Measurements from ENCODE around the gene MSMB. TPM values are rescaled to one million over a fixed set of nuclear protein-coding genes. Genes with fewer than 3 reads are reported as not detected.

The MSMB gene
- polyA plus RNA-seq, 1 experiment = not detected

- no peak for DNase-seq (ENCODE audit: low read depth)
- H3K4me3 ChIP-seq (ENCODE audit: low read depth, low read length) = no peak overlapping the region
- POLR2A ChIA-PET = interaction anchor here (0.6 kb wide), 1 partner anchor 107 kb away, joined by 6 read pairs; no protein-coding TSS in a partner anchor
- no peaks in the 10 kb centered on the region for H3K27me3 ChIP-seq (ENCODE audit: control insufficient read depth, insufficient read depth, low read length)
- H3K36me3 ChIP-seq (ENCODE audit: control insufficient read depth, insufficient read depth, low read length) = no peaks in the 10 kb centered on the region
- TF ChIP-seq, protein P1, sequence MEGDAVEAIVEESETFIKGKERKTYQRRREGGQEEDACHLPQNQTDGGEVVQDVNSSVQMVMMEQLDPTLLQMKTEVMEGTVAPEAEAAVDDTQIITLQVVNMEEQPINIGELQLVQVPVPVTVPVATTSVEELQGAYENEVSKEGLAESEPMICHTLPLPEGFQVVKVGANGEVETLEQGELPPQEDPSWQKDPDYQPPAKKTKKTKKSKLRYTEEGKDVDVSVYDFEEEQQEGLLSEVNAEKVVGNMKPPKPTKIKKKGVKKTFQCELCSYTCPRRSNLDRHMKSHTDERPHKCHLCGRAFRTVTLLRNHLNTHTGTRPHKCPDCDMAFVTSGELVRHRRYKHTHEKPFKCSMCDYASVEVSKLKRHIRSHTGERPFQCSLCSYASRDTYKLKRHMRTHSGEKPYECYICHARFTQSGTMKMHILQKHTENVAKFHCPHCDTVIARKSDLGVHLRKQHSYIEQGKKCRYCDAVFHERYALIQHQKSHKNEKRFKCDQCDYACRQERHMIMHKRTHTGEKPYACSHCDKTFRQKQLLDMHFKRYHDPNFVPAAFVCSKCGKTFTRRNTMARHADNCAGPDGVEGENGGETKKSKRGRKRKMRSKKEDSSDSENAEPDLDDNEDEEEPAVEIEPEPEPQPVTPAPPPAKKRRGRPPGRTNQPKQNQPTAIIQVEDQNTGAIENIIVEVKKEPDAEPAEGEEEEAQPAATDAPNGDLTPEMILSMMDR (IDR thresholded peaks at IDR 0.05; ENCODE audit: insufficient read depth, low read depth, low read length) = no peak
- CTCF ChIA-PET = no interaction called here
Measured at GRCh38 chr10:46080886-46081285, 34.8 kb upstream of the MSMB start.

DNA sequence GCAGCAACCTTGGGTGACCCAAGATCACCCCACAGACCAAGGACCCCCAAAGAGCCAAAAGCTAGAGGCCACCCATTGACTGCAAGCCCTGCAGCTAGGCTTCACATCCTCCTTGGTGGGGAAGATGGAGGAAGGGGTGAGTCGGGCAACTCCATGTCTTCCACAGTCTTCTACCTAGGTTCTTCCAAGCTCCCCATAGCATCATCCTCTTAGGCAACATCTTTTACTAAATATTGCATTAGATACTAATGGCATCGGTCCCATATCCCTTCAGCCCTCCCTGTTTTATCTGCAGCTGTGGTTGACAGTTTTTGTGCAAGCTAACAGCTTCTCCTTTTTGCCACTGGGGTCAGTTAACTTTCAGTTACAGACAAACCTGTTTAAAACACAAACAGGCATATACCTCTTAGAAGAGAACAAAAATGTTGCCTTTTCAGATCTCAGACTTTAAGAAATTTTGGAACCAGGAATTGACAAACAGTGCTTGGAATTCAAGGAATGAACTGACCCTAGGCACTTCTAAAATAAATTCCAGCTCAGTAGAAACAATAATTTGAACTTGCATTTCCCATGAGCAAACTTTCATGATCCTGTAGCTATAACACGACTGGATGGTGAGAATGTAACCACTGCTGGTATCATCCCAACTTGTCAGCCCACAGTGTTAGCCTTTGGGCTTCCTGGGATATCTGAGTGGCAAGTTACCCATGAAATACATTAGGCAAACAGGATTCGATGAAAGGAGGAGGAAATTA, 33.9 kb upstream of the MSMB start:
- no peaks in the 10 kb centered on the region for H3K36me3 ChIP-seq (ENCODE audit: control insufficient read depth, insufficient read depth, low read length)
- H3K4me3 ChIP-seq (ENCODE audit: low read depth, low read length) = no peak overlapping the region
- no peak for DNase-seq (ENCODE audit: low read depth)
- TF ChIP-seq, protein P1 (IDR thresholded peaks at IDR 0.05; ENCODE audit: insufficient read depth, low read depth, low read length) = no peak
- CTCF ChIA-PET = interaction anchor here (1.1 kb wide), 1 partner anchor 28 kb away, joined by 4 read pairs; no protein-coding TSS in a partner anchor
- H3K27me3 ChIP-seq (ENCODE audit: control insufficient read depth, insufficient read depth, low read length) = no peaks in the 10 kb centered on the region
- POLR2A ChIA-PET = no interaction called here

DNA sequence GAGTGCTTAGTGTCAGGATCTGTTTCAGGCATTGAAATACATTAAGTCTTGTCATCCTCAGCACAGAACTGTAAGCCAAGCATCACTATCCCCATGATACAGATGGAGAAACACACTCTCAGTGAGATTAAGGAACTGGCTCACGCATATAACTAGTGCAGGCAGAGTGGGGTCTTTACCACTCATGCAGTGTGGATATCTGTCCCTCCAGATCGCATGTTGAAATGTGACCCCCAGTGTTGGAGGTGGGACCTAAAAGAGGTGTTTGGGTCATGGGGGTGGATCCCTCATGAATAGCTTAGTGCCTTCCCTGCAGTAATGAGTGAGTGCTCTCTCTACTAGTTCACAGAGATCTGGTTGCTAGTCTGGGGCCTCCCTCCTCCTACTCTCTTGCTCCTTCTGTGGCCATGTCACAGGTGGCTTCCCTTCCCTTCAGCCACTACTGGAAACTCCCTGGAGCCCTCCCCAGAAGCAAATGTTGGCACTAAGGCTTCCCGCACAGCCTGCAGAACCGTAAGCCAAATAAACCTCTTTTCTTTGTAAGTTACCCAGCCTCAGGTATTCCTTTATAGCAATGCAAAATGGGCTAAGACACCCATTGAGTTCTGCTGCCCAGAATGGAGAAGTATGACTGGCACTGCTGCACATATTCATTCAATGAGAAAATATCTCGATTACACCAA, 31.8 kb upstream of the MSMB start:
- ChIA-PET CTCF (no interaction called here), POLR2A (no interaction called here)
- H3K27me3 ChIP-seq (ENCODE audit: control insufficient read depth, insufficient read depth, low read length) = no peaks in the 10 kb centered on the region
- DNase-seq (ENCODE audit: low read depth) = no peak
- H3K4me3 ChIP-seq (ENCODE audit: low read depth, low read length) = no peak overlapping the region
- TF ChIP-seq, protein P1 (IDR thresholded peaks at IDR 0.05; ENCODE audit: insufficient read depth, low read depth, low read length) = no peak
- H3K36me3 ChIP-seq (ENCODE audit: control insufficient read depth, insufficient read depth, low read length) = no peaks in the 10 kb centered on the region

GRCh38 chr10:46077141-46077554, 31.1 kb upstream of the MSMB start:
- no peak for DNase-seq (ENCODE audit: low read depth)
- CTCF ChIA-PET = no interaction called here
- no peak overlapping the region for H3K4me3 ChIP-seq (ENCODE audit: low read depth, low read length)
- H3K27me3 ChIP-seq (ENCODE audit: control insufficient read depth, insufficient read depth, low read length) = no peaks in the 10 kb centered on the region
- TF ChIP-seq, protein P1 (IDR thresholded peaks at IDR 0.05; ENCODE audit: insufficient read depth, low read depth, low read length) = no peak
- no peaks in the 10 kb centered on the region for H3K36me3 ChIP-seq (ENCODE audit: control insufficient read depth, insufficient read depth, low read length)
- POLR2A ChIA-PET = no interaction called here

GRCh38 chr10:46075869-46076268, 29.8 kb upstream of the MSMB start:
- TF ChIP-seq, protein P1 (IDR thresholded peaks at IDR 0.05; ENCODE audit: insufficient read depth, low read depth, low read length) = no peak
- POLR2A ChIA-PET = no interaction called here
- no peak overlapping the region for H3K4me3 ChIP-seq (ENCODE audit: low read depth, low read length)
- no peaks in the 10 kb centered on the region for H3K27me3 ChIP-seq (ENCODE audit: control insufficient read depth, insufficient read depth, low read length)
- H3K36me3 ChIP-seq (ENCODE audit: control insufficient read depth, insufficient read depth, low read length) = no peaks in the 10 kb centered on the region
- no peak for DNase-seq (ENCODE audit: low read depth)
- CTCF ChIA-PET = no interaction called here

Data from BJ (cell line).